Natural killer cell (primary cell): Measurements from ENCODE around the gene STUM. TPM values are rescaled to one million over a fixed set of nuclear protein-coding genes. Genes with fewer than 3 reads are reported as not detected.

Experiments used
- ATAC-seq, 3 donors: fragments of 150-1000 bp in 2 of 3; fragments of 200-7000 bp in 1 of 3; cut with Tn5 transposase; 1 replicate in 1 of 3; 2 replicates in 2 of 3; pipeline ENCODE4 v1.10.0; 2021; ENCODE audit warnings: mild to moderate bottlenecking in 2 of 3, moderate library complexity in 2 of 3
- DNase-seq, 2 donors: peaks; one replicate each; pipeline versions ENCODE4 v3.0.0 to v3.0.0-alpha.2; 2013 to 2021; ENCODE audit warnings: mixed read lengths in 1 of 2
- H3K27ac ChIP-seq: one replicate; pipeline ENCODE4 v1.5.1; 2013; ENCODE audit warnings: mild to moderate bottlenecking, low read length
- H3K27me3 ChIP-seq: one replicate; pipeline ENCODE4 v1.6.1; 2013; ENCODE audit warnings: low read length; ENCODE audit not compliant: control insufficient read depth, insufficient read depth
- H3K36me3 ChIP-seq: one replicate; pipeline ENCODE4 v1.6.1; 2013; ENCODE audit warnings: low read length; ENCODE audit not compliant: control insufficient read depth, insufficient read depth
- H3K4me1 ChIP-seq: one replicate; pipeline ENCODE4 v1.6.1; 2013; ENCODE audit warnings: low read length; ENCODE audit not compliant: control insufficient read depth, insufficient read depth
- H3K4me3 ChIP-seq: one replicate; pipeline ENCODE4 v1.5.1; 2013; ENCODE audit warnings: low read length
- H3K9me3 ChIP-seq: one replicate; pipeline ENCODE4 v1.6.1; 2013; ENCODE audit warnings: low read length; ENCODE audit not compliant: control insufficient read depth, insufficient read depth
- H3K27ac Mint-ChIP-seq, 2 donors: one replicate each; pipeline ENCODE4 v1.8.0; 2022; ENCODE audit warnings: mild to moderate bottlenecking in 2 of 2, mixed read lengths in 2 of 2, moderate library complexity in 1 of 2
- H3K27me3 Mint-ChIP-seq, 2 donors: one replicate each; pipeline ENCODE4 v1.8.0; 2022; ENCODE audit warnings: low read depth in 2 of 2, mixed read lengths in 2 of 2
- H3K36me3 Mint-ChIP-seq: one replicate; pipeline ENCODE4 v1.8.0; 2022; ENCODE audit warnings: mixed read lengths
- H3K4me1 Mint-ChIP-seq, 2 donors: one replicate each; pipeline ENCODE4 v1.8.0; 2022; ENCODE audit warnings: mixed read lengths in 2 of 2
- H3K4me3 Mint-ChIP-seq: one replicate; pipeline ENCODE4 v1.8.0; 2022; ENCODE audit warnings: mild to moderate bottlenecking, moderate library complexity, mixed read lengths
- H3K9me3 Mint-ChIP-seq, 2 donors: one replicate each; pipeline ENCODE4 v1.8.0; 2022; ENCODE audit warnings: mixed read lengths in 2 of 2
- CTCF ChIP-seq: fragments of 200-600 bp; IDR thresholded peaks from one replicate; pipeline ENCODE4 v1.8.0; 2022; ENCODE audit warnings: antibody characterized with exemption
- WGBS: methylation state at CpG from one replicate; pipeline ENCODE4 v1.1.7; 2013; ENCODE audit warnings: missing lambda C conversion rate; ENCODE audit not compliant: insufficient coverage; 5-methylcytosine and 5-hydroxymethylcytosine counted together
- intact Hi-C: fragments of 100-400 bp; cut with micrococcal nuclease; formaldehyde crosslinking; loops from one replicate; pipeline ENCODE4 v1.14.2; 2022
- total RNA-seq, 4 donors: library from RNA; stranded (reverse); fragments of 120-200 nt in 1 of 4; gene quantifications; one replicate each; pipeline versions ENCODE4 v1.2.3 to v1.2.4, GENCODE V29; 2013 to 2022

The STUM gene
- total RNA-seq, 3 donors from 2014 or later (not counting 1 experiment from before 2014, with no cell fraction given) = not detected

- H3K4me3 ChIP-seq = no peak overlapping the region
- H3K36me3 Mint-ChIP-seq = no peaks in the 10 kb centered on the region
- H3K9me3 ChIP-seq = no peaks in the 10 kb centered on the region
- peaks cover 82% of the 10 kb centered on the region for H3K36me3 ChIP-seq
- no peaks in the 10 kb centered on the region for H3K27me3 Mint-ChIP-seq
- H3K27ac Mint-ChIP-seq = peak overlapping the region; percentile 70 to 85
- peak; percentile 37 to 81 (median 42) for ATAC-seq
- H3K4me1 Mint-ChIP-seq = peaks cover 28 to 31% of the 10 kb centered on the region in 2 donors
- TF ChIP-seq CTCF = no peak
- H3K4me1 ChIP-seq = peaks cover 43% of the 10 kb centered on the region
- H3K27ac ChIP-seq = peak overlapping the region; percentile 52
- intact Hi-C loops = loop anchor here (5.0 kb wide), 1 partner anchor 34 kb away; no protein-coding TSS in a partner anchor
- H3K9me3 Mint-ChIP-seq = no peaks in the 10 kb centered on the region
- H3K4me3 Mint-ChIP-seq = peak overlapping the region; percentile 13
- WGBS = 16% methylated on average over 9 of the region's 9 CpGs
- no peaks in the 10 kb centered on the region for H3K27me3 ChIP-seq
- DNase-seq = peak in 1 of 2 donors; percentile 61
Observed at GRCh38 chr1:226643177-226643576, 94.6 kb downstream of the STUM start.

DNA sequence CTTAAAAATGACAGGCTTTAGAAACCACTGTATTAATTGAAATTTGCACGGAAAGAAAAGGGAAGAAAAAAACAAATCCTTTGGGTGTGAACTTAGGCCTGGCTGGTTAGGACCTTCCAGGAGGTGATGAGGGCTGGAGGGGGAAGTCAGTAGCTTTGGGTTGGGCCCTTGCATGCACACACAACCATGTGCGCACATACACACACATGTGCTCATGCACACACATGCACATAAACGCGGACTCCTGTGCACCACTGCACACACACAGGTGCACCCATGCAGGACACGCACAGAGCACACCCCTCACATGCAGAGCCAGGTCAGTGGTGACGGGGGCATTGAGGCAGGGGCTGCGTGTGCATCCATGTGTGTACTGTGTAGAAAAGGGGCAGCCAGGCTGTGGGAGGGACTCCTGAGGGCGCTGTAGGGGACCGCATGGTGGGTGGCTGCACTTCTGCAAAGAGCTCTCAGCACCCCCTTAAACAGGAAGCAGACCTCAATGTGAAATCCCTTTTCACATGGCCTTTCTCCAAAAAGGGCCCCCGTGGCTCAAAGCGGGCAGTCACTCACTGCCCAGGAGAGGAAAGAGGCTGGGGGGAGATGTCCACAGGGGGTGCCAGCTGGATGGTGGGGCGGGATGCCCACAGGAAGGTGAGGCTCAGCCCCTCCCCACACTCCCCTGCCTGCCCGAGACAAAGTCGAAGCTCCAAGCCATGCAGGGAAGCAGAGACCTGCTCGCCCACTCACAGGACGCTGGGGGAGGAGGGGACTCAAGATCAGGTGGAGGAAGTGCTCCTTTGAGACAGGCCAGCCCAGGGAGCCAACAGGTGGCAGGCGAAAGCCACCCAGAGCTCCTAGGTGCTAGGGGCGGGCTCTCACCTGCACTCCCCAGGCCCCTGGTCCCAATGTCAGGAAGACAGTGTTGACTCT lies 95.3 kb downstream of the STUM start:
- no peak for TF ChIP-seq CTCF
- H3K9me3 ChIP-seq = no peaks in the 10 kb centered on the region
- DNase-seq = peak in 1 of 2 donors; percentile 72
- peak overlapping the region; percentile 52 for H3K27ac ChIP-seq
- Mint-ChIP-seq H3K4me1 (peaks cover 28 to 38% of the 10 kb centered on the region in 2 donors), H3K27ac (peak overlapping the region; percentile 70 to 85), H3K27me3 (no peaks in the 10 kb centered on the region), H3K4me3 (peak overlapping the region; percentile 13), H3K9me3 (no peaks in the 10 kb centered on the region), H3K36me3 (no peaks in the 10 kb centered on the region)
- peaks cover 82% of the 10 kb centered on the region for H3K36me3 ChIP-seq
- intact Hi-C loops = loop anchor here (5.0 kb wide), 1 partner anchor 33 kb away; no protein-coding TSS in a partner anchor
- 31% methylated on average over 16 of the region's 18 CpGs for WGBS
- H3K4me3 ChIP-seq = no peak overlapping the region
- H3K4me1 ChIP-seq = peaks cover 43% of the 10 kb centered on the region
- ATAC-seq = peak; percentile 49 to 63 (median 56)
- no peaks in the 10 kb centered on the region for H3K27me3 ChIP-seq

DNA sequence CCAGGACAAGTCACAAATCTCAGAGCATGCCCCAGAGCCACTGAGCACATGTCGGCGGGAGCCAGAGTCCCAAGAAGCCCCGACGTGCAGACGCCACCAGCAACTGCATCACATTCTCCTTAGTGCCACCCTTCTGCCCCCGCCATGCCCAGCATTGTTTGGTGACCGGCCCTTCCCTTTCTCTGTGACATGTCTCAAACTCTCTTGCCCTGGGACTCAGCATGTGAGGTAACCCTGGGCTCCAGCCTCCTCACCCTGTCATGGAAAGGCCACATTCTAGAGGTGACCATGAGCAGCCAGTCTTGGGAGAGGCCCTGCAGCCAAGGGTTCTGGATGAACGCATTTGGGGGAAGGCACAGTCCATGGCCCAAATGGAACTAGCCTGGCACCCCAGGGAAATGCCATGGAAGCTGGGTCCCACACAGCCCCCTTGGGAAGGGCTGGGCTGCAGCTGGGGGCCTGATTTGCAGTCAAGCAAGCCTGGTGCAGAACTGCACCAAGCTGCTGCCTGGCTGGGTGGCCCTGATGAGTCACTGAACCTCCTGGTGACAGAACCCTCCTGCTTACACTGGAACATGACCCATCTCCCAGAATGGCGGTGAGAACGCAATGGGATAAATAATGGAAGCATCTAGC lies 96.1 kb downstream of the STUM start:
- peak overlapping the region; percentile 51 for H3K27ac ChIP-seq
- H3K4me3 ChIP-seq = no peak overlapping the region
- 84% methylated on average over 10 of the region's 10 CpGs for WGBS
- peaks cover 75% of the 10 kb centered on the region for H3K36me3 ChIP-seq
- Mint-ChIP-seq H3K27ac (peak overlapping the region; percentile 70 to 85), H3K4me3 (peak overlapping the region; percentile 6), H3K9me3 (no peaks in the 10 kb centered on the region), H3K36me3 (no peaks in the 10 kb centered on the region), H3K4me1 (peaks cover 33 to 43% of the 10 kb centered on the region in 2 donors), H3K27me3 (no peaks in the 10 kb centered on the region)
- ATAC-seq = no peak
- DNase-seq = no peak
- intact Hi-C loops = loop anchor here (5.0 kb wide), 1 partner anchor 33 kb away; no protein-coding TSS in a partner anchor
- TF ChIP-seq CTCF = no peak
- no peaks in the 10 kb centered on the region for H3K9me3 ChIP-seq
- no peaks in the 10 kb centered on the region for H3K27me3 ChIP-seq
- H3K4me1 ChIP-seq = peaks cover 47% of the 10 kb centered on the region
